Heart right ventricle (tissue), 16 donors: ENCODE measurements around the gene NGLY1. TPM values are rescaled to one million over a fixed set of nuclear protein-coding genes. Genes with fewer than 3 reads are reported as not detected.

Source experiments
- ATAC-seq, 8 donors: fragments of 200-7000 bp; cut with Tn5 transposase; one replicate each; pipeline ENCODE4 v1.9.1; 2020; ENCODE audit warnings: mild to moderate bottlenecking in 8 of 8, moderate library complexity in 8 of 8, moderate number of reproducible peaks in 1 of 8
- DNase-seq, 2 donors: peaks; one replicate each; pipeline ENCODE4 v3.0.0-alpha.2; 2020
- H3K27ac ChIP-seq, 10 donors: fragments of 200-600 bp; sonication (generic) in 2 of 10; one replicate each; pipeline versions ENCODE4 v1.5.0 to v1.8.0; 2020 to 2022; ENCODE audit warnings: mild to moderate bottlenecking in 3 of 10
- H3K27me3 ChIP-seq, 7 donors: fragments of 200-600 bp; one replicate each; pipeline ENCODE4 v1.8.0; 2021 to 2022; ENCODE audit warnings: mild to moderate bottlenecking in 2 of 7
- H3K36me3 ChIP-seq, 9 donors: fragments of 200-600 bp; sonication (generic) in 1 of 9; one replicate each; pipeline versions ENCODE4 v1.5.0 to v1.8.0; 2020 to 2022; ENCODE audit warnings: mild to moderate bottlenecking in 2 of 9
- H3K4me1 ChIP-seq, 9 donors: fragments of 200-600 bp; sonication (generic) in 1 of 9; one replicate each; pipeline versions ENCODE4 v1.5.0 to v1.8.0; 2020 to 2022; ENCODE audit warnings: mild to moderate bottlenecking in 4 of 9
- H3K4me3 ChIP-seq, 10 donors: fragments of 200-600 bp; sonication (generic) in 2 of 10; one replicate each; pipeline versions ENCODE4 v1.5.0 to v1.8.0; 2020 to 2022; ENCODE audit warnings: mild to moderate bottlenecking in 7 of 10, moderate library complexity in 2 of 10
- H3K9me3 ChIP-seq, 11 donors: fragments of 200-600 bp in 10 of 11; sonication (generic) in 2 of 11; one replicate each; pipeline versions ENCODE4 v1.5.0 to v1.8.0; 2013 to 2022; ENCODE audit warnings: mild to moderate bottlenecking in 2 of 11, control low read depth in 1 of 11, moderate library complexity in 1 of 11
- CTCF ChIP-seq, 9 donors: fragments of 200-600 bp; sonication (generic) in 2 of 9; IDR thresholded peaks; one replicate each; pipeline versions ENCODE4 v1.5.0 to v1.8.0; 2021 to 2022; ENCODE audit warnings: antibody characterized with exemption in 9 of 9, mild to moderate bottlenecking in 5 of 9, moderate library complexity in 1 of 9
- WGBS, 2 donors: extraction: QIAGEN DNeasy Blood & Tissue Kit; methylation state at CpG; one replicate each; pipeline ENCODE4 v1.1.7; 2013; ENCODE audit warnings: inconsistent platforms in 1 of 2; 5-methylcytosine and 5-hydroxymethylcytosine counted together
- intact Hi-C, 10 donors: fragments of 100-400 bp; cut with DNase I; formaldehyde crosslinking; loops; one replicate each; pipeline versions ENCODE4 v1.11.1 to v1.14.2; 2022
- polyA plus RNA-seq, 2 donors: library from polyadenylated mRNA; stranded (reverse); fragments of 200-250 nt; gene quantifications; one replicate each; pipeline ENCODE4 v1.2.3, GENCODE V29; 2013
- total RNA-seq, 10 donors: library from RNA; stranded (reverse); fragmentation: NEBNext Ultra II Directional in 3 of 10; extraction: Animal tissue kit (Norgen Biotek cat#: 25700) in 3 of 10; gene quantifications; one replicate each; pipeline versions ENCODE4 v1.2.1 to v1.2.4, GENCODE V29; 2021 to 2023
- donor health status: Arrhythmogenic right ventricular cardiomyopathy.
- donor health status: ischemic (EF 13 %, LVEDD 7.1; RV severe dilation, severe dysfunction).
- donor health status: healthy with polysubstance abuse.
- donor health status: DM: no; HTN: yes; CAD: no.
- donor health status: DM: no; HTN: no; CAD: no.
- donor health status: ischemic (EF 25% LVEDD 6.9; RV normal size, moderate dysfunction).
- donor health status: ischemic (EF 25% LVEDD 5.7; RV mildly dilated, moderate dysfunction).
- donor health status: healthy.
- donor health status: DM: yes; HTN: yes; CAD: no.
- donor health status: Ischemic cardiomyopathy.
- donor health status: ischemic (EF 35%, LVEDD 5.7; RV mildly dilated, moderate dysfunction).
- donor health status: nonischemic (EF 11% LVEDD 7.7; RV severe dilation, severe dysfunction).
- donor health status: DM: yes; HTN: yes; CAD: no.
- donor health status: PGD.
- donor health status: ischemic (EF 29% LVEDD 5.4; RV normal size, mild dysfunction).
- donor health status: nonischemic (EF 23%, LVEDD 6.1; RV moderate dilation, normal function).

The NGLY1 gene
- total and polyA plus RNA-seq, 12 donors: 23.4 to 40.3 (median 27.8) TPM

- DNase-seq (no peak), ATAC-seq (no peak)
- intact Hi-C loops: no loop called here
- no peak overlapping the region for H3K27ac ChIP-seq
- 81 to 89% methylated on average over 1 of the region's 1 CpG for WGBS, 2 donors
- peaks cover 0 to 25% (median 0%) of the 10 kb centered on the region in 11 donors for H3K9me3 ChIP-seq
- H3K36me3 ChIP-seq: no peaks in the 10 kb centered on the region
- H3K27me3 ChIP-seq: peaks cover 0 to 4% (median 0%) of the 10 kb centered on the region in 7 donors
- peaks cover 0 to 7% (median 0%) of the 10 kb centered on the region in 9 donors for H3K4me1 ChIP-seq
- no peak for TF ChIP-seq CTCF (IDR thresholded peaks at IDR 0.05)
- H3K4me3 ChIP-seq: no peak overlapping the region
Observed at GRCh38 chr3:25817107-25817506, 33.9 kb upstream of the NGLY1 start.

- WGBS, 2 donors: 90 to 94% methylated on average over 4 of the region's 4 CpGs
- H3K27ac ChIP-seq: no peak overlapping the region
- ATAC-seq: no peak
- DNase-seq: no peak
- intact Hi-C loops: no loop called here
- H3K9me3 ChIP-seq: peaks cover 0 to 25% (median 0%) of the 10 kb centered on the region in 11 donors
- H3K36me3 ChIP-seq: no peaks in the 10 kb centered on the region
- TF ChIP-seq CTCF (IDR thresholded peaks at IDR 0.05): no peak
- H3K27me3 ChIP-seq: peaks cover 0 to 13% (median 0%) of the 10 kb centered on the region in 7 donors
- H3K4me1 ChIP-seq: no peaks in the 10 kb centered on the region
- no peak overlapping the region for H3K4me3 ChIP-seq
Observed at GRCh38 chr3:25812644-25813043, 29.4 kb upstream of the NGLY1 start.

GRCh38 chr3:25804676-25805075 lies 21.4 kb upstream of the NGLY1 start:
- Histone ChIP-seq H3K36me3 (no peaks in the 10 kb centered on the region), H3K9me3 (no peaks in the 10 kb centered on the region), H3K4me3 (no peak overlapping the region), H3K27ac (no peak overlapping the region), H3K27me3 (peaks cover 0 to 34% (median 3%) of the 10 kb centered on the region in 7 donors), H3K4me1 (no peaks in the 10 kb centered on the region)
- DNase-seq (no peak), ATAC-seq (no peak)
- intact Hi-C loops: no loop called here
- TF ChIP-seq CTCF (IDR thresholded peaks at IDR 0.05): no peak
- WGBS, 2 donors: 95 to 96% methylated on average over 1 of the region's 1 CpG

DNA sequence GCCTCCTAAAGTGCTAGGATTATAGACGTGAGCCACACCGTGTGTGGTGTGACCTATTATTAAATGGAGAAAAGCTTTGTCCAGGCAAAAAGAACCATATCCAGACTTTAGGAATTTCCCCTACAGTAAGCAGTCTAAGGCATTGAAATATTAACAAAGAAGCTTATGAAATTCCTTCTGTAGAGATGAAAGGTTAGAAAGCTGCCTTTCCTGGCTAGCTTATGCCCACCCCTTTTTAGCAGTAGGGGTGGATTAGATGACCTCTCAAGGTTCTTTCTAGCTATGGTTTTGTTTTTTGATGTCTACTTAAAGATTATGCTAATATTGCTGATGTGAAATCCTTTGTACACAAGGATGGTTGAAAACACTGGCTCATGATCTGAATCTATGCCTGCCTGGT lies 20.6 kb upstream of the NGLY1 start:
- intact Hi-C loops: no loop called here
- Histone ChIP-seq H3K36me3 (no peaks in the 10 kb centered on the region), H3K4me1 (no peaks in the 10 kb centered on the region), H3K4me3 (no peak overlapping the region), H3K27ac (no peak overlapping the region), H3K27me3 (peaks cover 0 to 34% (median 3%) of the 10 kb centered on the region in 7 donors), H3K9me3 (no peaks in the 10 kb centered on the region)
- 82 to 89% methylated on average over 2 of the region's 2 CpGs for WGBS, 2 donors
- no peak for ATAC-seq
- TF ChIP-seq CTCF (IDR thresholded peaks at IDR 0.05): no peak
- no peak for DNase-seq
